IMR-90 (cell line): ENCODE results near the gene CREBBP.
A peak's percentile ranks its signal among the peaks of the same experiment; 100 is the strongest.

Source experiments
- CEBPB ChIP-seq: IDR thresholded peaks from 2 replicates; pipeline ENCODE4 v1.6.1; 2012; ENCODE audit warnings: low read depth, low read length, improper control_type of control experiment
- CHD1 ChIP-seq: IDR thresholded peaks from 2 replicates; pipeline ENCODE4 v1.6.1; 2012; ENCODE audit warnings: low read depth, low read length, improper control_type of control experiment
- FOS ChIP-seq: fragments of 150-350 bp; IDR thresholded peaks from 2 replicates; pipeline ENCODE4 v1.6.1; 2016; ENCODE audit warnings: low read depth, low read length
- POLR2A ChIP-seq: IDR thresholded peaks from 2 replicates; pipeline ENCODE4 v1.6.1; 2012; ENCODE audit warnings: mild to moderate bottlenecking, low read depth, low read length
- RAD21 ChIP-seq: IDR thresholded peaks from 2 replicates; pipeline ENCODE4 v1.6.1; 2012; ENCODE audit warnings: low read length, improper control_type of control experiment
- TF ChIP-seq, protein P1 (sequence below): conservative IDR thresholded peaks from 2 replicates; pipeline ENCODE4 v1.5.1; 2012; ENCODE audit warnings: mild to moderate bottlenecking, low read depth, low read length, improper control_type of control experiment

DNA sequence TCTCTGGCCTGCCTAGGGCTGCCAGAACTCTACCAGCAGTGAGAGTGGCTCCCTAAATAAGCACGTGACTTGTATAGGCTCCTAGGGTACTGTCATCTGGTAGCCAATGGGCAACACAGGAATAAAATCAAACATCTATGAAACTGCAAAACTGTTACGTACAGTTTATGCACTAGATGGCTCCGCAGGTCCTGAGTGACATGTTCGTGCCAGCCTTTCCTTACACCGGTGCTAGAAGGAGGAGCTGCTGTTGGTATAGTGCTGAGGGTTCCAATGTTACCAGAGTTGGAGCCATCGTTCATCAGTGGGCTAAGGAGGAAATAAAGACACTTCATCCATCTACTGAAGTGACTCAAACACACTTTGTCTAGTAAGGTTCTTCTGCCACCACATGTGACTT is 99.9 kb downstream of the CREBBP start:
- TF ChIP-seq CEBPB (no peak), FOS (no peak), RAD21 (peak; percentile 27; the same call in 1 of the 2 replicates), POLR2A (no peak), CHD1 (no peak)
- TF ChIP-seq, protein P1, sequence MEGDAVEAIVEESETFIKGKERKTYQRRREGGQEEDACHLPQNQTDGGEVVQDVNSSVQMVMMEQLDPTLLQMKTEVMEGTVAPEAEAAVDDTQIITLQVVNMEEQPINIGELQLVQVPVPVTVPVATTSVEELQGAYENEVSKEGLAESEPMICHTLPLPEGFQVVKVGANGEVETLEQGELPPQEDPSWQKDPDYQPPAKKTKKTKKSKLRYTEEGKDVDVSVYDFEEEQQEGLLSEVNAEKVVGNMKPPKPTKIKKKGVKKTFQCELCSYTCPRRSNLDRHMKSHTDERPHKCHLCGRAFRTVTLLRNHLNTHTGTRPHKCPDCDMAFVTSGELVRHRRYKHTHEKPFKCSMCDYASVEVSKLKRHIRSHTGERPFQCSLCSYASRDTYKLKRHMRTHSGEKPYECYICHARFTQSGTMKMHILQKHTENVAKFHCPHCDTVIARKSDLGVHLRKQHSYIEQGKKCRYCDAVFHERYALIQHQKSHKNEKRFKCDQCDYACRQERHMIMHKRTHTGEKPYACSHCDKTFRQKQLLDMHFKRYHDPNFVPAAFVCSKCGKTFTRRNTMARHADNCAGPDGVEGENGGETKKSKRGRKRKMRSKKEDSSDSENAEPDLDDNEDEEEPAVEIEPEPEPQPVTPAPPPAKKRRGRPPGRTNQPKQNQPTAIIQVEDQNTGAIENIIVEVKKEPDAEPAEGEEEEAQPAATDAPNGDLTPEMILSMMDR, result no peak
